Mammary epithelial cell (primary cell): ENCODE results near the gene MCOLN3.

Source experiments
- EZH2 ChIP-seq: IDR thresholded peaks from 2 replicates; pipeline ENCODE4 v1.6.1; 2012; ENCODE audit warnings: low read length, inconsistent platforms, borderline replicate concordance
- TF ChIP-seq, protein P1 (sequence below), 2 donors: IDR thresholded peaks in 1 of 2; conservative IDR thresholded peaks in 1 of 2; 2 replicates each; pipeline ENCODE4 v1.5.1; 2011 to 2012; ENCODE audit warnings: inconsistent platforms in 2 of 2, low read length in 2 of 2, mild to moderate bottlenecking in 2 of 2, control low read depth in 1 of 2, low read depth in 1 of 2; ENCODE audit not compliant: insufficient read depth in 1 of 2; ENCODE audit errors: extremely low read depth in 1 of 2

GRCh38 chr1:85085417-85085816, 37.1 kb upstream of the MCOLN3 start:
- TF ChIP-seq, protein P1, sequence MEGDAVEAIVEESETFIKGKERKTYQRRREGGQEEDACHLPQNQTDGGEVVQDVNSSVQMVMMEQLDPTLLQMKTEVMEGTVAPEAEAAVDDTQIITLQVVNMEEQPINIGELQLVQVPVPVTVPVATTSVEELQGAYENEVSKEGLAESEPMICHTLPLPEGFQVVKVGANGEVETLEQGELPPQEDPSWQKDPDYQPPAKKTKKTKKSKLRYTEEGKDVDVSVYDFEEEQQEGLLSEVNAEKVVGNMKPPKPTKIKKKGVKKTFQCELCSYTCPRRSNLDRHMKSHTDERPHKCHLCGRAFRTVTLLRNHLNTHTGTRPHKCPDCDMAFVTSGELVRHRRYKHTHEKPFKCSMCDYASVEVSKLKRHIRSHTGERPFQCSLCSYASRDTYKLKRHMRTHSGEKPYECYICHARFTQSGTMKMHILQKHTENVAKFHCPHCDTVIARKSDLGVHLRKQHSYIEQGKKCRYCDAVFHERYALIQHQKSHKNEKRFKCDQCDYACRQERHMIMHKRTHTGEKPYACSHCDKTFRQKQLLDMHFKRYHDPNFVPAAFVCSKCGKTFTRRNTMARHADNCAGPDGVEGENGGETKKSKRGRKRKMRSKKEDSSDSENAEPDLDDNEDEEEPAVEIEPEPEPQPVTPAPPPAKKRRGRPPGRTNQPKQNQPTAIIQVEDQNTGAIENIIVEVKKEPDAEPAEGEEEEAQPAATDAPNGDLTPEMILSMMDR (conservative IDR thresholded peaks at IDR 0.05 in 1 of 2, IDR thresholded peaks at IDR 0.05 in 1 of 2; ENCODE audit: extremely low read depth in 1 of 2, insufficient read depth in 1 of 2, low read depth in 1 of 2, low read length in 2 of 2) = no peak
- no peak for TF ChIP-seq EZH2
